ENCODE data around the gene FAM153A.
"Not testable (repeated sequence)": the region's sequence is repeated elsewhere in the genome, so short reads cannot be mapped to it uniquely, and the experiment has no call there.

The FAM153A gene

GRCh38 chr5:177723831-177724485 lies 58.7 kb downstream of the FAM153A start:
- DNase-seq, result not testable (repeated sequence)

GRCh38 chr5:177722829-177723228 lies 59.9 kb downstream of the FAM153A start:
- not testable (repeated sequence) for DNase-seq

GRCh38 chr5:177719989-177720388 lies 62.7 kb downstream of the FAM153A start:
- DNase-seq, result not testable (repeated sequence)

- DNase-seq, result not testable (repeated sequence)
These were observed 67.3 kb downstream of the FAM153A start for GRCh38 chr5:177715423-177715822.

GRCh38 chr5:177696100-177696499 lies 86.6 kb downstream of the FAM153A start:
- not testable (repeated sequence) for DNase-seq

- not testable (repeated sequence) for DNase-seq
These were observed 87.3 kb downstream of the FAM153A start for GRCh38 chr5:177695356-177695930.

GRCh38 chr5:177694518-177694835 lies 88.2 kb downstream of the FAM153A start:
- DNase-seq, result not testable (repeated sequence)

- DNase-seq, result not testable (repeated sequence)
These were observed 88.8 kb downstream of the FAM153A start for GRCh38 chr5:177693671-177694517.

GRCh38 chr5:177692969-177693368 lies 89.7 kb downstream of the FAM153A start:
- DNase-seq, result not testable (repeated sequence)

GRCh38 chr5:177692507-177692906 lies 90.2 kb downstream of the FAM153A start:
- DNase-seq, result not testable (repeated sequence)

GRCh38 chr5:177689011-177689610 lies 93.6 kb downstream of the FAM153A start:
- DNase-seq, result not testable (repeated sequence)

GRCh38 chr5:177688091-177688490 lies 94.6 kb downstream of the FAM153A start:
- not testable (repeated sequence) for DNase-seq

- not testable (repeated sequence) for DNase-seq
These were observed 100.8 kb downstream of the FAM153A start for GRCh38 chr5:177681920-177682319.

Measured in left hindlimb (tissue), 1 donor.